GM19193 (cell line): ENCODE results near the gene TGM4.

Experiments
- POLR2A ChIP-seq: IDR thresholded peaks from 4 replicates; pipeline ENCODE4 v1.6.1; 2011; ENCODE audit not compliant: insufficient read depth, insufficient read length; ENCODE audit errors: extremely low read depth

Gene TGM4

GRCh38 chr3:44874308-44874707 is at the start of gene TGM4:
Gene TGM4, plus strand, starts transcription at chr3:44874608. Its CDS starts 71 bp downstream, at chr3:44874679.
- no peak for TF ChIP-seq POLR2A

- no peak for TF ChIP-seq POLR2A
Measured at GRCh38 chr3:44825264-44825925, 49.0 kb upstream of the TGM4 start.

GRCh38 chr3:44827196-44827595 is 47.2 kb upstream of the TGM4 start:
- no peak for TF ChIP-seq POLR2A

GRCh38 chr3:44831232-44831631 is 43.2 kb upstream of the TGM4 start:
- TF ChIP-seq POLR2A = no peak

GRCh38 chr3:44832032-44832431 is 42.4 kb upstream of the TGM4 start:
- TF ChIP-seq POLR2A = no peak

- no peak for TF ChIP-seq POLR2A
Measured at GRCh38 chr3:44832965-44833364, 41.4 kb upstream of the TGM4 start.

GRCh38 chr3:44833394-44833793 is 41.0 kb upstream of the TGM4 start:
- no peak for TF ChIP-seq POLR2A

GRCh38 chr3:44835684-44836083 is 38.7 kb upstream of the TGM4 start:
- TF ChIP-seq POLR2A = no peak

GRCh38 chr3:44842376-44842775 is 32.0 kb upstream of the TGM4 start:
- no peak for TF ChIP-seq POLR2A

- no peak for TF ChIP-seq POLR2A
Measured at GRCh38 chr3:44845528-44846520, 28.6 kb upstream of the TGM4 start.

- TF ChIP-seq POLR2A = no peak
Measured at GRCh38 chr3:44848634-44849033, 25.8 kb upstream of the TGM4 start.

- no peak for TF ChIP-seq POLR2A
Measured at GRCh38 chr3:44860117-44860516, 14.3 kb upstream of the TGM4 start.

GRCh38 chr3:44861412-44862225 is 12.8 kb upstream of the TGM4 start, which contains the start of gene TMEM42:
Gene TMEM42, plus strand, starts transcription at chr3:44861912. Its CDS starts 13 bp downstream, at chr3:44861925.
- peak; percentile 93 for TF ChIP-seq POLR2A

GRCh38 chr3:44862226-44862637 is 12.2 kb upstream of the TGM4 start:
- TF ChIP-seq POLR2A = no peak
